ENCODE results near the gene PSTPIP1. TPM values are rescaled to one million over a fixed set of nuclear protein-coding genes. Genes with fewer than 3 reads are reported as not detected.

Gene PSTPIP1
- total and polyA plus RNA-seq, 2 of the 13 experiments (the other 11 are each of a cell fraction or from before 2014, with no cell fraction given), result 4.4 to 8.7 TPM

GRCh38 chr15:77069521-77070121, 74.7 kb downstream of the PSTPIP1 start:
- H3K4me3 ChIP-seq (replicated peaks in 1 of 3; ENCODE audit: insufficient read depth in 1 of 3, low read depth in 2 of 3, low read length in 3 of 3), result peak overlapping the region; percentile 60 to 82 (median 74)
- H3K4me2 ChIP-seq (ENCODE audit: low read depth, low read length), result peak overlapping the region; percentile 78
- no peak overlapping the region for H3K27ac ChIP-seq (ENCODE audit: extremely low read length, insufficient read depth, low read length)
- FAIRE-seq (no peak), DNase-seq (ENCODE audit: low spot score) (no peak), ATAC-seq (no peak)
- intact Hi-C loops (cut with micrococcal nuclease; ENCODE audit: unreplicated experiment), result no loop called here
- peak overlapping the region; percentile 82 for H3K9ac ChIP-seq (ENCODE audit: insufficient read depth, low read depth, low read length)
- in situ Hi-C loops (cut with HindIII; ENCODE audit: extremely low pct_ligation_motif_present, low pct_unique_long_range_greater_than_20kb), result no loop called here
- CTCF ChIA-PET (ENCODE audit: low intra/inter-chr PET ratio, low total read pairs), result no interaction called here
- no peaks in the 10 kb centered on the region for H3K9me3 ChIP-seq (ENCODE audit: low read length)
- H4K20me1 ChIP-seq (ENCODE audit: insufficient read depth, low read length), result peaks cover 11% of the 10 kb centered on the region
- H2AFZ ChIP-seq (ENCODE audit: low read length), result no peak overlapping the region
- H3K27me3 ChIP-seq (ENCODE audit: control insufficient read depth in 1 of 2, insufficient read depth in 2 of 2, low read length in 2 of 2), result peaks cover 0 to 17% of the 10 kb centered on the region in 2 experiments; a peak in 3 of 5 replicates
- TF ChIP-seq RXRB (CRISPR knock-in tag; IDR thresholded peaks at IDR 0.05; ENCODE audit: borderline replicate concordance) (no peak), ZNF263 (CRISPR knock-in tag; IDR thresholded peaks at IDR 0.05) (peak; percentile 64), SIN3A (IDR thresholded peaks at IDR 0.05; ENCODE audit: borderline replicate concordance, low read depth, low read length) (0 out of 2 replicates have a peak, but pooled peaks have one; percentile 15)
- H3K36me3 ChIP-seq (replicated peaks in 1 of 2; ENCODE audit: control insufficient read depth in 1 of 2, insufficient read depth in 2 of 2, low read length in 2 of 2), result no peaks in the 10 kb centered on the region; a peak in 1 of 5 replicates
- 60% methylated on average over 13 of the region's 13 CpGs for WGBS (ENCODE audit: low lambda C conversion rate)
- POLR2A ChIA-PET, result no interaction called here
- TSS peak; percentile 57 for BruUV-seq (replicated peaks)
- peaks cover 39% of the 10 kb centered on the region for H3K79me2 ChIP-seq (ENCODE audit: insufficient read depth, low read length)
- peaks cover 52% of the 10 kb centered on the region for H3K4me1 ChIP-seq (ENCODE audit: insufficient read depth, low read length)

- H3K4me3 ChIP-seq (replicated peaks in 1 of 3; ENCODE audit: insufficient read depth in 1 of 3, low read depth in 2 of 3, low read length in 3 of 3), result peak overlapping the region; percentile 60 to 82 (median 74)
- no peaks in the 10 kb centered on the region; a peak in 1 of 5 replicates for H3K36me3 ChIP-seq (replicated peaks in 1 of 2; ENCODE audit: control insufficient read depth in 1 of 2, insufficient read depth in 2 of 2, low read length in 2 of 2)
- peak overlapping the region; percentile 82 for H3K9ac ChIP-seq (ENCODE audit: insufficient read depth, low read depth, low read length)
- intact Hi-C loops (cut with micrococcal nuclease; ENCODE audit: unreplicated experiment), result no loop called here
- BruUV-seq (replicated peaks), result no TSS peak
- peaks cover 0 to 18% of the 10 kb centered on the region in 2 experiments; a peak in 3 of 5 replicates for H3K27me3 ChIP-seq (ENCODE audit: control insufficient read depth in 1 of 2, insufficient read depth in 2 of 2, low read length in 2 of 2)
- no peak for DNase-seq (ENCODE audit: low spot score)
- 0% methylated on average over 2 of the region's 18 CpGs for WGBS (ENCODE audit: low lambda C conversion rate)
- in situ Hi-C loops (cut with HindIII; ENCODE audit: extremely low pct_ligation_motif_present, low pct_unique_long_range_greater_than_20kb), result no loop called here
- POLR2A ChIA-PET, result no interaction called here
- peaks cover 39% of the 10 kb centered on the region for H3K79me2 ChIP-seq (ENCODE audit: insufficient read depth, low read length)
- peaks cover 46% of the 10 kb centered on the region for H3K4me1 ChIP-seq (ENCODE audit: insufficient read depth, low read length)
- H3K9me3 ChIP-seq (ENCODE audit: low read length), result no peaks in the 10 kb centered on the region
- no peak; the same call in 1 of the 3 replicates for ATAC-seq
- H3K4me2 ChIP-seq (ENCODE audit: low read depth, low read length), result peak overlapping the region; percentile 78
- CTCF ChIA-PET (ENCODE audit: low intra/inter-chr PET ratio, low total read pairs), result no interaction called here
- H4K20me1 ChIP-seq (ENCODE audit: insufficient read depth, low read length), result peaks cover 11% of the 10 kb centered on the region
- H2AFZ ChIP-seq (ENCODE audit: low read length), result no peak overlapping the region
- peak overlapping the region; percentile 59 for H3K27ac ChIP-seq (ENCODE audit: extremely low read length, insufficient read depth, low read length)
- FAIRE-seq, result no peak
- TF ChIP-seq ATF7-NPFF (CRISPR knock-in tag; IDR thresholded peaks at IDR 0.05; ENCODE audit: low read depth), result 0 out of 2 replicates have a peak, but pooled peaks have one; percentile 3
- TF ChIP-seq FOXJ3 (CRISPR knock-in tag; IDR thresholded peaks at IDR 0.05; ENCODE audit: borderline replicate concordance), result no peak
- no peak for TF ChIP-seq ZKSCAN1 (IDR thresholded peaks at IDR 0.05; ENCODE audit: low read length)
- TF ChIP-seq ELF3 (CRISPR knock-in tag; IDR thresholded peaks at IDR 0.05), result no peak
- no peak for TF ChIP-seq GLI4 (CRISPR knock-in tag; IDR thresholded peaks at IDR 0.05; ENCODE audit: borderline replicate concordance)
- TF ChIP-seq ZNF136 (CRISPR knock-in tag; IDR thresholded peaks at IDR 0.05; ENCODE audit: low read depth), result no peak
- TF ChIP-seq ARID2 (CRISPR knock-in tag; IDR thresholded peaks at IDR 0.05; ENCODE audit: borderline replicate concordance), result no peak
- TF ChIP-seq ZBTB25 (CRISPR knock-in tag; IDR thresholded peaks at IDR 0.05), result no peak
- TF ChIP-seq HMG20B (CRISPR knock-in tag; conservative IDR thresholded peaks at IDR 0.05), result no peak
- no peak for TF ChIP-seq SOX6 (IDR thresholded peaks at IDR 0.05)
- no peak for TF ChIP-seq SOX6 (CRISPR knock-in tag; IDR thresholded peaks at IDR 0.05)
- TF ChIP-seq THAP11 (CRISPR knock-in tag; IDR thresholded peaks at IDR 0.05), result no peak
- TF ChIP-seq ZNF563 (CRISPR knock-in tag; IDR thresholded peaks at IDR 0.05), result no peak
- TF ChIP-seq ZNF251 (CRISPR knock-in tag; IDR thresholded peaks at IDR 0.05), result no peak
- TF ChIP-seq CC2D1A (CRISPR knock-in tag; IDR thresholded peaks at IDR 0.05), result no peak
- 0 out of 2 replicates have a peak, but pooled peaks have one; percentile 26 for TF ChIP-seq ZNF33B (CRISPR knock-in tag; IDR thresholded peaks at IDR 0.05)
- no peak for TF ChIP-seq SSRP1 (CRISPR knock-in tag; IDR thresholded peaks at IDR 0.05)
- peak; percentile 33; the same call in 1 of the 2 replicates for TF ChIP-seq DMAP1 (CRISPR knock-in tag; IDR thresholded peaks at IDR 0.05)
- no peak for TF ChIP-seq XBP1 (CRISPR knock-in tag; IDR thresholded peaks at IDR 0.05)
Observed at GRCh38 chr15:77070180-77070494, 75.2 kb downstream of the PSTPIP1 start.

Data from HepG2 (cell line).